H1 (cell line): ENCODE measurements around the gene MTR. TPM values are rescaled to one million over a fixed set of nuclear protein-coding genes. Genes with fewer than 3 reads are reported as not detected.

Experiments
- CTCF ChIA-PET: fragments of 300-600 bp; sonication (Branson Sonifier 250); formaldehyde crosslinking; loops from one replicate; lab custom pipeline; 2021; ENCODE audit not compliant: partially characterized antibody; lab: Charles Lee
- POLR2A ChIA-PET: fragments of 300-600 bp; sonication (Branson Sonifier 250); formaldehyde crosslinking; loops from one replicate; lab custom pipeline; 2021; ENCODE audit warnings: inconsistent platforms; ENCODE audit not compliant: partially characterized antibody; lab: Charles Lee
- DNase-seq, 2 experiments: peaks; one replicate each; pipeline versions ENCODE4 v3.0.0 to v3.0.0-alpha.2; 2010 to 2022; ENCODE audit warnings: low spot score in 2 of 2, low read depth in 1 of 2, mixed read lengths in 1 of 2
- FAIRE-seq: peaks from 2 replicates; lab custom pipeline; 2011; peaks lifted over from hg19 to GRCh38; lab: Jason Lieb, UNC
- H2AFZ ChIP-seq: 2 replicates; pipeline ENCODE4 v1.8.1; 2012; ENCODE audit warnings: low read length, inconsistent platforms
- H2AK5ac ChIP-seq: 2 replicates; pipeline ENCODE4 v1.6.1; 2013; ENCODE audit warnings: low read depth, low read length
- H2BK120ac ChIP-seq: replicated peaks from 2 replicates; pipeline ENCODE3; 2013; ENCODE audit warnings: low read depth, low read length, inconsistent platforms
- H2BK12ac ChIP-seq: 2 replicates; pipeline ENCODE4 v1.6.1; 2013; ENCODE audit warnings: low read depth, low read length
- H2BK15ac ChIP-seq: 2 replicates; pipeline ENCODE4 v1.6.1; 2013; ENCODE audit warnings: low read length
- H2BK20ac ChIP-seq: 2 replicates; pipeline ENCODE4 v1.6.1; 2013; ENCODE audit warnings: low read length
- H2BK5ac ChIP-seq: 2 replicates; pipeline ENCODE4 v1.6.1; 2013; ENCODE audit warnings: low read depth, low read length
- H3K14ac ChIP-seq: 2 replicates; pipeline ENCODE4 v1.6.1; 2013; ENCODE audit warnings: inconsistent platforms; ENCODE audit not compliant: insufficient read length
- H3K18ac ChIP-seq: 2 replicates; pipeline ENCODE4 v1.6.1; 2013; ENCODE audit warnings: low read length; ENCODE audit errors: extremely low read depth
- H3K23ac ChIP-seq: 2 replicates; pipeline ENCODE4 v1.6.1; 2013; ENCODE audit warnings: inconsistent platforms; ENCODE audit not compliant: insufficient read length
- H3K23me2 ChIP-seq: 2 replicates; pipeline ENCODE4 v1.6.1; 2013; ENCODE audit warnings: low read depth, low read length
- H3K27ac ChIP-seq: 2 replicates; pipeline ENCODE4 v1.6.1; 2011; ENCODE audit warnings: low read depth, low read length, inconsistent platforms
- H3K27me3 ChIP-seq, 4 experiments: replicated peaks in 1 of 4; 1 replicate in 1 of 4; 2 replicates in 3 of 4; pipeline versions ENCODE4 v1.6.1 to v1.8.1; 2011 to 2013; ENCODE audit warnings: low read length in 3 of 4, mild to moderate bottlenecking in 3 of 4, inconsistent platforms in 2 of 4, mixed read lengths in 2 of 4, moderate library complexity in 1 of 4; ENCODE audit not compliant: control insufficient read depth in 3 of 4, insufficient read depth in 3 of 4; ENCODE audit errors: extremely low read depth in 1 of 4
- H3K36me3 ChIP-seq, 4 experiments: 2 replicates each; pipeline versions ENCODE4 v1.6.1 to v1.8.1; 2011 to 2013; ENCODE audit warnings: mild to moderate bottlenecking in 4 of 4, low read length in 3 of 4, moderate library complexity in 2 of 4, control low read depth in 1 of 4, inconsistent platforms in 1 of 4; ENCODE audit not compliant: insufficient read depth in 4 of 4, control insufficient read depth in 2 of 4
- H3K4ac ChIP-seq: replicated peaks from 2 replicates; pipeline ENCODE3; 2013; ENCODE audit warnings: low read length, low read depth, mixed read lengths, inconsistent platforms; ENCODE audit not compliant: insufficient read length
- H3K4me1 ChIP-seq, 4 experiments: replicated peaks in 1 of 4; 1 replicate in 1 of 4; 2 replicates in 3 of 4; pipeline versions ENCODE4 v1.6.1 to v1.8.1; 2011 to 2013; ENCODE audit warnings: low read length in 3 of 4, inconsistent platforms in 2 of 4, mixed read lengths in 1 of 4; ENCODE audit not compliant: insufficient read depth in 4 of 4, control insufficient read depth in 3 of 4
- H3K4me2 ChIP-seq, 2 experiments: 2 replicates each; pipeline versions ENCODE4 v1.6.1 to v1.8.1; 2011 to 2013; ENCODE audit warnings: low read depth in 2 of 2, low read length in 2 of 2, control low read depth in 1 of 2, inconsistent platforms in 1 of 2, mild to moderate bottlenecking in 1 of 2; ENCODE audit not compliant: insufficient read depth in 1 of 2
- H3K4me3 ChIP-seq, 4 experiments: fragments of 200-600, 300-600 bp in 1 of 4; sonication (generic), shearing (Covaris generic), sonication (Bioruptor Twin) in 1 of 4; 2 replicates each; pipeline versions ENCODE4 v1.5.1 to v1.8.1; 2011 to 2016; ENCODE audit warnings: low read length in 4 of 4, low read depth in 3 of 4, control low read depth in 2 of 4, inconsistent platforms in 2 of 4, mild to moderate bottlenecking in 2 of 4, mixed read lengths in 1 of 4, moderate library complexity in 1 of 4; ENCODE audit not compliant: insufficient read depth in 2 of 4; ENCODE audit errors: extremely low read depth in 1 of 4
- H3K56ac ChIP-seq: replicated peaks from 2 replicates; pipeline ENCODE3; 2013; ENCODE audit warnings: low read depth, mild to moderate bottlenecking, mixed read lengths, low read length, inconsistent platforms; ENCODE audit not compliant: insufficient read length
- H3K79me1 ChIP-seq: 2 replicates; pipeline ENCODE4 v1.6.1; 2013; ENCODE audit warnings: low read depth, low read length, control low read depth
- H3K79me2 ChIP-seq, 2 experiments: 2 replicates each; pipeline versions ENCODE4 v1.6.1 to v1.8.1; 2012 to 2013; ENCODE audit warnings: low read length in 2 of 2, mild to moderate bottlenecking in 2 of 2, inconsistent platforms in 1 of 2; ENCODE audit not compliant: insufficient read depth in 2 of 2, control insufficient read depth in 1 of 2
- H3K9ac ChIP-seq, 4 experiments: replicated peaks in 1 of 4; 1 replicate in 1 of 4; 2 replicates in 3 of 4; pipeline versions ENCODE4 v1.6.1 to v1.8.1; 2011 to 2013; ENCODE audit warnings: low read depth in 3 of 4, low read length in 3 of 4, control low read depth in 2 of 4, mild to moderate bottlenecking in 2 of 4, moderate library complexity in 2 of 4, inconsistent platforms in 1 of 4; ENCODE audit errors: extremely low read depth in 1 of 4
- H3K9me3 ChIP-seq, 2 experiments: 2 replicates each; pipeline versions ENCODE4 v1.6.1 to v1.8.1; 2012 to 2013; ENCODE audit warnings: mild to moderate bottlenecking in 2 of 2, moderate library complexity in 2 of 2, control low read depth in 1 of 2, inconsistent platforms in 1 of 2, low read depth in 1 of 2, low read length in 1 of 2, mixed read lengths in 1 of 2; ENCODE audit not compliant: insufficient read depth in 2 of 2
- H4K20me1 ChIP-seq, 2 experiments: replicated peaks in 1 of 2; 2 replicates each; pipeline versions ENCODE3 to v1.8.1; 2011 to 2013; ENCODE audit warnings: inconsistent platforms in 2 of 2, low read length in 2 of 2, mild to moderate bottlenecking in 1 of 2; ENCODE audit not compliant: insufficient read depth in 2 of 2, control insufficient read depth in 1 of 2
- H4K5ac ChIP-seq: 2 replicates; pipeline ENCODE4 v1.6.1; 2013; ENCODE audit warnings: low read length, low read depth, mixed read lengths, inconsistent platforms; ENCODE audit not compliant: insufficient read length
- H4K8ac ChIP-seq: 2 replicates; pipeline ENCODE4 v1.8.0; 2013; ENCODE audit warnings: mild to moderate bottlenecking, moderate library complexity, low read length, inconsistent platforms; ENCODE audit not compliant: insufficient read depth; ENCODE audit errors: extremely low read depth
- H4K91ac ChIP-seq: replicated peaks from 2 replicates; pipeline ENCODE3; 2013; ENCODE audit warnings: low read length, mixed read lengths, inconsistent platforms; ENCODE audit not compliant: insufficient read length
- EGR1 ChIP-seq: IDR thresholded peaks from 2 replicates; pipeline ENCODE4 v1.6.1; 2011; ENCODE audit warnings: low read depth, low read length, borderline replicate concordance
- KDM1A ChIP-seq: fragments of 200-600, 300-600 bp; sonication (generic); IDR thresholded peaks from 2 replicates; pipeline ENCODE4 v1.7.1; 2016; ENCODE audit warnings: mild to moderate bottlenecking, low read length, borderline replicate concordance
- KDM4A ChIP-seq: IDR thresholded peaks from one replicate; pipeline ENCODE4 v1.7.1; 2012; ENCODE audit warnings: low read depth, mild to moderate bottlenecking, moderate library complexity, low read length, inconsistent platforms; ENCODE audit not compliant: severe bottlenecking
- NRF1 ChIP-seq: IDR thresholded peaks from 2 replicates; pipeline ENCODE4 v1.6.1; 2011; ENCODE audit warnings: mild to moderate bottlenecking, low read depth, low read length, improper control_type of control experiment
- POU5F1 ChIP-seq: IDR thresholded peaks from 2 replicates; pipeline ENCODE4 v1.6.1; 2011; ENCODE audit warnings: low read depth, mild to moderate bottlenecking, low read length, moderate library complexity
- SP4 ChIP-seq: IDR thresholded peaks from 2 replicates; pipeline ENCODE4 v1.6.1; 2012; ENCODE audit warnings: low read length, inconsistent platforms
- WGBS, 2 experiments: shearing (Covaris generic) in 1 of 2; methylation state at CpG; one replicate each; pipeline versions ENCODE4 v1.1.6 to v1.1.7; 2013 to 2015; ENCODE audit warnings: low lambda C conversion rate in 2 of 2, mixed read lengths in 2 of 2, inconsistent platforms in 1 of 2, low coverage in 1 of 2, missing lambda C conversion rate in 1 of 2; ENCODE audit not compliant: insufficient replicate concordance in 2 of 2, insufficient coverage in 1 of 2, insufficient read length in 1 of 2; ENCODE audit errors: extremely low coverage in 1 of 2, missing lambda C conversion rate in 1 of 2; 5-methylcytosine and 5-hydroxymethylcytosine counted together
- polyA plus RNA-seq, 7 experiments: library from polyadenylated mRNA; depleted of rRNA in 3 of 7; stranded (reverse) in 5 of 7; unstranded in 2 of 7; fragments of >200 nt in 5 of 7; fragments of 200-250 nt in 2 of 7; gene quantifications; 1 replicate in 5 of 7; 2 replicates in 1 of 7; 4 replicates in 1 of 7; pipeline versions ENCODE4 v1.2.1 to v1.2.3, GENCODE V29; 2011 to 2013; ENCODE audit warnings: missing spikeins in 2 of 7, mixed read lengths in 2 of 7
- total RNA-seq: library from RNA; stranded (reverse); fragmentation: NEBNext Ultra II Directional; extraction: Animal tissue kit (Norgen Biotek cat#: 25700); gene quantifications from 2 replicates; pipeline ENCODE4 v1.2.1, GENCODE V29; 2021

Gene MTR
- total and polyA plus RNA-seq, 2 of the 8 experiments (the other 6 are each of a cell fraction or from before 2014, with no cell fraction given) = 4.8 to 27.4 TPM

- no peak overlapping the region for H3K4me2 ChIP-seq
- no peaks in the 10 kb centered on the region for H3K23me2 ChIP-seq
- H3K27me3 ChIP-seq = no peaks in the 10 kb centered on the region
- H3K9me3 ChIP-seq = no peaks in the 10 kb centered on the region
- no peak overlapping the region for H3K27ac ChIP-seq
- H2AK5ac ChIP-seq = no peak overlapping the region
- FAIRE-seq = no peak
- H2BK15ac ChIP-seq = no peak overlapping the region
- 91% methylated on average over 4 of the region's 4 CpGs; no CpG with 5 or more reads in 1 of the 2 experiments for WGBS, 2 experiments
- ChIA-PET CTCF (no interaction called here), POLR2A (no interaction called here)
- H3K9ac ChIP-seq = no peak overlapping the region
- no peak overlapping the region for H3K4me3 ChIP-seq
- no peak overlapping the region for H3K18ac ChIP-seq
- H2BK5ac ChIP-seq = no peak overlapping the region
- H2BK20ac ChIP-seq = no peak overlapping the region
- H3K23ac ChIP-seq = no peak overlapping the region
- peaks cover 2 to 43% (median 20%) of the 10 kb centered on the region in 4 experiments; a peak in 7 of 8 replicates for H3K36me3 ChIP-seq
- no peak overlapping the region for H3K4ac ChIP-seq
- TF ChIP-seq KDM1A = no peak
- TF ChIP-seq EGR1 = no peak
- no peak for TF ChIP-seq SP4
- TF ChIP-seq KDM4A = no peak
- TF ChIP-seq NRF1 = no peak
- no peak for TF ChIP-seq POU5F1
- H4K20me1 ChIP-seq = no peaks in the 10 kb centered on the region
- no peak overlapping the region for H2BK12ac ChIP-seq
- no peak overlapping the region for H2BK120ac ChIP-seq
- H4K5ac ChIP-seq = no peak overlapping the region
- H4K8ac ChIP-seq = no peak overlapping the region
- no peak overlapping the region for H3K14ac ChIP-seq
- H3K79me2 ChIP-seq = no peaks in the 10 kb centered on the region
- no peak overlapping the region for H2AFZ ChIP-seq
- no peaks in the 10 kb centered on the region for H3K4me1 ChIP-seq
- no peak overlapping the region for H3K56ac ChIP-seq
- H3K79me1 ChIP-seq = no peaks in the 10 kb centered on the region
- H4K91ac ChIP-seq = no peak overlapping the region
- no peak for DNase-seq
These were observed 39.8 kb downstream of the MTR start for GRCh38 chr1:236834876-236835275.
